ENCODE measurements around the gene SPNS3.

SPNS3 gene

GRCh38 chr17:4427505-4427904 lies 6.2 kb upstream of the SPNS3 start:
- DNase-seq, result no peak

- DNase-seq, result peak in 1 of 2 donors; percentile 7
Observed at GRCh38 chr17:4436381-4436780, 2.6 kb downstream of the SPNS3 start.

- peak in 1 of 2 donors; percentile 13 for DNase-seq
Observed at GRCh38 chr17:4436846-4437245, 3.1 kb downstream of the SPNS3 start.

- no peak for DNase-seq
Observed at GRCh38 chr17:4438162-4438944, 4.6 kb downstream of the SPNS3 start.

- DNase-seq, result no peak
Observed at GRCh38 chr17:4440021-4440420, 6.3 kb downstream of the SPNS3 start.

GRCh38 chr17:4440690-4441686 lies 7.2 kb downstream of the SPNS3 start:
- no peak for DNase-seq

- no peak for DNase-seq
Observed at GRCh38 chr17:4442582-4442981, 8.8 kb downstream of the SPNS3 start.

GRCh38 chr17:4443476-4443875 lies 9.7 kb downstream of the SPNS3 start:
- DNase-seq, result no peak

- DNase-seq, result no peak
Observed at GRCh38 chr17:4444782-4445473, 11.2 kb downstream of the SPNS3 start.

- DNase-seq, result no peak
Observed at GRCh38 chr17:4445731-4446130, 12.0 kb downstream of the SPNS3 start.

- no peak for DNase-seq
Observed at GRCh38 chr17:4446326-4447071, 12.8 kb downstream of the SPNS3 start.

GRCh38 chr17:4448197-4448980 lies 14.6 kb downstream of the SPNS3 start:
- DNase-seq, result no peak

- no peak for DNase-seq
Observed at GRCh38 chr17:4449736-4450135, 16.0 kb downstream of the SPNS3 start.

- DNase-seq, result no peak
Observed at GRCh38 chr17:4450710-4451316, 17.1 kb downstream of the SPNS3 start.

GRCh38 chr17:4453812-4454591 lies 20.3 kb downstream of the SPNS3 start:
- DNase-seq, result no peak

GRCh38 chr17:4460661-4461060 lies 26.9 kb downstream of the SPNS3 start:
- DNase-seq, result no peak

GRCh38 chr17:4463818-4464476 lies 30.2 kb downstream of the SPNS3 start:
- DNase-seq, result no peak

- no peak for DNase-seq
Observed at GRCh38 chr17:4465786-4466185, 32.0 kb downstream of the SPNS3 start.

- no peak for DNase-seq
Observed at GRCh38 chr17:4467287-4467686, 33.5 kb downstream of the SPNS3 start.

GRCh38 chr17:4469552-4469951 lies 35.8 kb downstream of the SPNS3 start:
- no peak for DNase-seq

Measured in CD4-positive, alpha-beta T cell treated with Interleukin-4 for 1 hour (primary cell).